Measurements from ENCODE around the gene MTMR3.

GRCh38 chr22:30047364-30047738, 164.4 kb downstream of the MTMR3 start:
- TF ChIP-seq TCF7L2 (IDR thresholded peaks at IDR 0.05; ENCODE audit: borderline replicate concordance, extremely low read depth, insufficient read depth, insufficient read length) (no peak), POLR2A (IDR thresholded peaks at IDR 0.05; ENCODE audit: borderline replicate concordance, extremely low read depth, insufficient read depth, insufficient read length) (no peak), EZH2 (IDR thresholded peaks at IDR 0.05) (no peak), POLR2AphosphoS5 (IDR thresholded peaks at IDR 0.05; ENCODE audit: low read depth, low read length) (no peak), CTCF (IDR thresholded peaks at IDR 0.05 in 2 of 3, conservative IDR thresholded peaks at IDR 0.05 in 1 of 3; ENCODE audit: borderline replicate concordance in 1 of 3, insufficient read depth in 1 of 3, low read depth in 2 of 3, low read length in 2 of 3) (no peak), EZH2phosphoT487 (IDR thresholded peaks at IDR 0.05; ENCODE audit: borderline replicate concordance) (no peak)

Measured in HCT116 (cell line).